NB4 (cell line): Measurements from ENCODE around the gene KNOP1.

Source experiments
- POLR2A ChIP-seq: IDR thresholded peaks from 2 replicates; pipeline ENCODE4 v1.6.1; 2011; ENCODE audit warnings: mild to moderate bottlenecking; ENCODE audit not compliant: insufficient read length; ENCODE audit errors: extremely low read depth
- TF ChIP-seq, protein P1 (sequence below): IDR thresholded peaks from one replicate; pipeline ENCODE4 v1.5.1; 2012; ENCODE audit warnings: low read depth, low read length
- TF ChIP-seq, protein P2 (sequence below): IDR thresholded peaks from 2 replicates; pipeline ENCODE4 v1.6.1; 2011; ENCODE audit warnings: low read depth, low read length

DNA sequence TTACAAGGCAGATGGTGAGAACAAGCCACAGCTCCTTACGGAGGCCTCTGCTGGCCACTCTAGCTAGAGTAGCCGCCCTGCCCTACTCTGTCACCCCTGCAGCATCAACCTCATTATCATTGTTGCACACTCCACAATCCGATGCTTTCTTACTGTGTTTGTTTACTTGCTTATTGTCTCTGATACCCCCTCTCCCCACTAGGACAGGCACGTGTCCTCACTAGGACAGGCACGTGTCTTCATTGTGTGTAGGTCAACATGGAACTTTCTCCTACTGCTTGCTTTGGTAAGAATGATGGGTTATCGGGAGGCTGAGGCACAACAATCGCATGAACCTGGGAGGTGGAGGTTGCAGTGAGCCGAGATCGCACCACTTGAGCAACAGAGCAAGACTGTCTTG lies 63.9 kb downstream of the KNOP1 start:
- TF ChIP-seq POLR2A, result no peak
- TF ChIP-seq, protein P1, sequence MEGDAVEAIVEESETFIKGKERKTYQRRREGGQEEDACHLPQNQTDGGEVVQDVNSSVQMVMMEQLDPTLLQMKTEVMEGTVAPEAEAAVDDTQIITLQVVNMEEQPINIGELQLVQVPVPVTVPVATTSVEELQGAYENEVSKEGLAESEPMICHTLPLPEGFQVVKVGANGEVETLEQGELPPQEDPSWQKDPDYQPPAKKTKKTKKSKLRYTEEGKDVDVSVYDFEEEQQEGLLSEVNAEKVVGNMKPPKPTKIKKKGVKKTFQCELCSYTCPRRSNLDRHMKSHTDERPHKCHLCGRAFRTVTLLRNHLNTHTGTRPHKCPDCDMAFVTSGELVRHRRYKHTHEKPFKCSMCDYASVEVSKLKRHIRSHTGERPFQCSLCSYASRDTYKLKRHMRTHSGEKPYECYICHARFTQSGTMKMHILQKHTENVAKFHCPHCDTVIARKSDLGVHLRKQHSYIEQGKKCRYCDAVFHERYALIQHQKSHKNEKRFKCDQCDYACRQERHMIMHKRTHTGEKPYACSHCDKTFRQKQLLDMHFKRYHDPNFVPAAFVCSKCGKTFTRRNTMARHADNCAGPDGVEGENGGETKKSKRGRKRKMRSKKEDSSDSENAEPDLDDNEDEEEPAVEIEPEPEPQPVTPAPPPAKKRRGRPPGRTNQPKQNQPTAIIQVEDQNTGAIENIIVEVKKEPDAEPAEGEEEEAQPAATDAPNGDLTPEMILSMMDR, result no peak
- TF ChIP-seq, protein P2, sequence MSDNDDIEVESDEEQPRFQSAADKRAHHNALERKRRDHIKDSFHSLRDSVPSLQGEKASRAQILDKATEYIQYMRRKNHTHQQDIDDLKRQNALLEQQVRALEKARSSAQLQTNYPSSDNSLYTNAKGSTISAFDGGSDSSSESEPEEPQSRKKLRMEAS, result no peak
